ENCODE data around the gene SGPL1. TPM values are rescaled to one million over a fixed set of nuclear protein-coding genes. Genes with fewer than 3 reads are reported as not detected.

The SGPL1 gene
- total RNA-seq, 4 donors from 2014 or later: 12.9 to 31.0 (median 21.3) TPM

- intact Hi-C loops (cut with DNase I): no loop called here
- Histone ChIP-seq H3K4me3 (no peak overlapping the region), H3K27ac (replicated peaks in 1 of 4) (no peak overlapping the region), H3K36me3 (peaks cover 11 to 80% (median 37%) of the 10 kb centered on the region in 4 donors), H3K4me1 (peaks cover 0 to 4% (median 0%) of the 10 kb centered on the region in 4 donors), H3K27me3 (no peaks in the 10 kb centered on the region), H3K9me3 (no peaks in the 10 kb centered on the region)
- DNase-seq (ENCODE audit: extremely low spot score): no peak
- TF ChIP-seq POLR2A (IDR thresholded peaks at IDR 0.05; ENCODE audit: low read depth) (no peak), EP300 (IDR thresholded peaks at IDR 0.05) (no peak), POLR2AphosphoS5 (IDR thresholded peaks at IDR 0.05) (no peak), CTCF (IDR thresholded peaks at IDR 0.05) (no peak)
These were observed 47.9 kb downstream of the SGPL1 start for GRCh38 chr10:70863470-70864160.

GRCh38 chr10:70864935-70865334, 49.2 kb downstream of the SGPL1 start:
- WGBS: 92% methylated on average over 1 of the region's 1 CpG
- Histone ChIP-seq H3K36me3 (peaks cover 7 to 79% (median 38%) of the 10 kb centered on the region in 4 donors), H3K9me3 (no peaks in the 10 kb centered on the region), H3K4me3 (no peak overlapping the region), H3K27me3 (no peaks in the 10 kb centered on the region), H3K27ac (replicated peaks in 1 of 4) (no peak overlapping the region), H3K4me1 (no peaks in the 10 kb centered on the region)
- no peak for TF ChIP-seq POLR2AphosphoS5 (IDR thresholded peaks at IDR 0.05)
- TF ChIP-seq CTCF (IDR thresholded peaks at IDR 0.05): no peak
- no peak for TF ChIP-seq EP300 (IDR thresholded peaks at IDR 0.05)
- TF ChIP-seq POLR2A (IDR thresholded peaks at IDR 0.05; ENCODE audit: low read depth): no peak
- DNase-seq (ENCODE audit: extremely low spot score): no peak
- intact Hi-C loops (cut with DNase I): no loop called here

- no peak for DNase-seq (ENCODE audit: extremely low spot score)
- peaks cover 7 to 79% (median 38%) of the 10 kb centered on the region in 4 donors for H3K36me3 ChIP-seq
- H3K9me3 ChIP-seq: no peaks in the 10 kb centered on the region
These were observed 50.7 kb downstream of the SGPL1 start for GRCh38 chr10:70866424-70866823.

GRCh38 chr10:70872291-70872690, 56.5 kb downstream of the SGPL1 start:
- no peak overlapping the region for H3K4me3 ChIP-seq
- TF ChIP-seq CTCF (IDR thresholded peaks at IDR 0.05) (no peak), EP300 (IDR thresholded peaks at IDR 0.05) (no peak), POLR2A (IDR thresholded peaks at IDR 0.05; ENCODE audit: low read depth) (no peak), POLR2AphosphoS5 (IDR thresholded peaks at IDR 0.05) (no peak)
- no peak overlapping the region for H3K27ac ChIP-seq (replicated peaks in 1 of 4)
- intact Hi-C loops (cut with DNase I): no loop called here
- peaks cover 10 to 81% (median 71%) of the 10 kb centered on the region in 4 donors for H3K36me3 ChIP-seq
- no peaks in the 10 kb centered on the region for H3K4me1 ChIP-seq
- no peaks in the 10 kb centered on the region for H3K27me3 ChIP-seq
- no peak for DNase-seq (ENCODE audit: extremely low spot score)
- no peaks in the 10 kb centered on the region for H3K9me3 ChIP-seq
- WGBS: 89% methylated on average over 7 of the region's 7 CpGs

More at GRCh38 chr10:70866424-70866823, 50.7 kb downstream of the SGPL1 start:
- H3K27me3 ChIP-seq: no peaks in the 10 kb centered on the region
- H3K4me3 ChIP-seq: no peak overlapping the region
- no peak for TF ChIP-seq EP300 (IDR thresholded peaks at IDR 0.05)
- no peak for TF ChIP-seq CTCF (IDR thresholded peaks at IDR 0.05)
- TF ChIP-seq POLR2AphosphoS5 (IDR thresholded peaks at IDR 0.05): peak in 1 of 2 donors; percentile 16
- TF ChIP-seq POLR2A (IDR thresholded peaks at IDR 0.05; ENCODE audit: low read depth): no peak
- intact Hi-C loops (cut with DNase I): no loop called here
- H3K4me1 ChIP-seq: no peaks in the 10 kb centered on the region
- H3K27ac ChIP-seq (replicated peaks in 1 of 4): no peak overlapping the region
- WGBS: 74% methylated on average over 4 of the region's 4 CpGs

Measured in esophagus muscularis mucosa (tissue), 4 donors.